Endothelial cell of umbilical vein (primary cell): Measurements from ENCODE around the gene CD248. TPM values are rescaled to one million over a fixed set of nuclear protein-coding genes. Genes with fewer than 3 reads are reported as not detected.

Source experiments
- BruUV-seq: library from RNA; stranded (reverse); fragments of 400-500 nt; replicated peaks from 2 replicates; lab custom pipeline; 2021; lab: Mats Ljungman, UMichigan
- CTCF ChIA-PET: fragments of 300-600, 350-600 bp; sonication (Branson Sonifier 250); formaldehyde crosslinking; loops from one replicate; lab custom pipeline; 2021; ENCODE audit warnings: antibody characterized with exemption, inconsistent platforms; lab: Charles Lee
- POLR2A ChIA-PET: fragments of 300-600, 350-600 bp; sonication (Branson Sonifier 250); formaldehyde crosslinking; loops from one replicate; lab custom pipeline; 2021; ENCODE audit warnings: antibody characterized with exemption, inconsistent platforms; lab: Charles Lee
- DNase-seq: peaks from one replicate; pipeline ENCODE4 v3.0.0-alpha.2; 2011; ENCODE audit warnings: low read depth, low spot score
- FAIRE-seq: peaks from 2 replicates; lab custom pipeline; 2011; peaks lifted over from hg19 to GRCh38; lab: Jason Lieb, UNC
- H2AFZ ChIP-seq: 2 replicates; pipeline ENCODE4 v1.6.0; 2012; ENCODE audit warnings: low read depth, low read length, control low read depth, inconsistent platforms
- H3K27ac ChIP-seq: 2 replicates; pipeline ENCODE4 v1.5.1; 2011; ENCODE audit warnings: low read depth, mild to moderate bottlenecking, control low read depth, low read length, moderate library complexity; ENCODE audit not compliant: insufficient read depth
- H3K27me3 ChIP-seq, 2 experiments: 2 replicates each; pipeline versions ENCODE4 v1.6.0 to v1.6.1; 2011; ENCODE audit warnings: low read length in 2 of 2, mixed read lengths in 1 of 2; ENCODE audit not compliant: control insufficient read depth in 2 of 2, insufficient read depth in 2 of 2
- H3K36me3 ChIP-seq, 2 experiments: 2 replicates in 1 of 2; 3 replicates in 1 of 2; pipeline ENCODE4 v1.5.1; 2011; ENCODE audit warnings: low read length in 2 of 2, mild to moderate bottlenecking in 1 of 2, moderate library complexity in 1 of 2; ENCODE audit not compliant: control insufficient read depth in 2 of 2, insufficient read depth in 2 of 2; ENCODE audit errors: extremely low read depth in 1 of 2
- H3K4me1 ChIP-seq: 3 replicates; pipeline ENCODE4 v1.5.1; 2011; ENCODE audit warnings: mild to moderate bottlenecking, low read length; ENCODE audit not compliant: control insufficient read depth, insufficient read depth; ENCODE audit errors: extremely low read depth
- H3K4me2 ChIP-seq: 2 replicates; pipeline ENCODE4 v1.6.1; 2011; ENCODE audit warnings: low read length, control low read depth, mixed read lengths; ENCODE audit not compliant: insufficient read depth
- H3K4me3 ChIP-seq, 3 experiments: fragments of 200-600 bp in 1 of 3; sonication (generic), shearing (Covaris generic) in 1 of 3; replicated peaks in 1 of 3; 2 replicates each; pipeline ENCODE4 v1.5.1; 2011 to 2016; ENCODE audit warnings: control low read depth in 3 of 3, low read length in 3 of 3, mild to moderate bottlenecking in 2 of 3, inconsistent platforms in 1 of 3, low read depth in 1 of 3, moderate library complexity in 1 of 3; ENCODE audit not compliant: insufficient read depth in 1 of 3
- H3K79me2 ChIP-seq: 2 replicates; pipeline ENCODE4 v1.6.0; 2012; ENCODE audit warnings: low read length, inconsistent platforms; ENCODE audit not compliant: control insufficient read depth, insufficient read depth
- H3K9ac ChIP-seq: replicated peaks from 2 replicates; pipeline ENCODE3; 2011; ENCODE audit warnings: low read length, control low read depth; ENCODE audit not compliant: insufficient read depth; ENCODE audit errors: extremely low read depth
- H3K9me1 ChIP-seq: replicated peaks from 3 replicates; pipeline ENCODE4 v1.6.0; 2011; ENCODE audit warnings: mild to moderate bottlenecking, low read length; ENCODE audit not compliant: control insufficient read depth, insufficient read depth; ENCODE audit errors: extremely low read depth
- H3K9me3 ChIP-seq: replicated peaks from 2 replicates; pipeline ENCODE4 v1.5.1; 2012; ENCODE audit warnings: low read length, inconsistent platforms; ENCODE audit not compliant: control insufficient read depth, insufficient read depth
- H4K20me1 ChIP-seq: replicated peaks from 2 replicates; pipeline ENCODE3; 2011; ENCODE audit warnings: mild to moderate bottlenecking, low read length; ENCODE audit not compliant: control insufficient read depth, insufficient read depth; ENCODE audit errors: extremely low read depth
- CTCF ChIP-seq, 2 donors: IDR thresholded peaks; 1 replicate in 1 of 2; 2 replicates in 1 of 2; pipeline ENCODE4 v1.5.1; 2011; ENCODE audit warnings: low read length in 2 of 2, mild to moderate bottlenecking in 2 of 2, moderate library complexity in 2 of 2, control low read depth in 1 of 2, inconsistent platforms in 1 of 2, low read depth in 1 of 2; ENCODE audit not compliant: insufficient read depth in 1 of 2; ENCODE audit errors: extremely low read depth in 1 of 2
- EZH2 ChIP-seq: IDR thresholded peaks from 2 replicates; pipeline ENCODE4 v1.6.1; 2012; ENCODE audit warnings: borderline replicate concordance, low read depth, mild to moderate bottlenecking, moderate library complexity, low read length, inconsistent platforms; ENCODE audit not compliant: severe bottlenecking
- FOS ChIP-seq: IDR thresholded peaks from 2 replicates; pipeline ENCODE4 v1.6.1; 2011; ENCODE audit warnings: mild to moderate bottlenecking, low read length, moderate library complexity, borderline replicate concordance; ENCODE audit not compliant: insufficient read depth
- GATA2 ChIP-seq: IDR thresholded peaks from 2 replicates; pipeline ENCODE4 v1.7.0; 2011; ENCODE audit warnings: low read depth, mild to moderate bottlenecking, moderate library complexity, mixed read lengths, low read length; ENCODE audit not compliant: insufficient read length, insufficient read depth
- JUN ChIP-seq: IDR thresholded peaks from 2 replicates; pipeline ENCODE4 v1.6.1; 2011; ENCODE audit warnings: borderline replicate concordance, low read depth; ENCODE audit not compliant: insufficient read length, insufficient read depth
- MYC ChIP-seq: IDR thresholded peaks from one replicate; pipeline ENCODE4 v1.6.1; 2011; ENCODE audit warnings: mild to moderate bottlenecking, low read depth, low read length
- POLR2A ChIP-seq: IDR thresholded peaks from 2 replicates; pipeline ENCODE4 v1.6.1; 2012; ENCODE audit warnings: low read depth, mild to moderate bottlenecking, control low read depth, low read length
- POLR2AphosphoS5 ChIP-seq: IDR thresholded peaks from 2 replicates; pipeline ENCODE4 v1.6.1; 2012; ENCODE audit warnings: low read depth, mild to moderate bottlenecking, control low read depth, low read length, moderate library complexity; ENCODE audit not compliant: insufficient read depth
- dilution Hi-C: fragments of 300-500 bp; cut with MboI; formaldehyde crosslinking; loops from one replicate; pipeline ENCODE4 v1.15.0; 2019; ENCODE audit warnings: low sequenced_read_pairs; ENCODE audit not compliant: extremely low pct_ligation_motif_present
- intact Hi-C: fragments of 100-400 bp; cut with micrococcal nuclease; formaldehyde crosslinking; loops from one replicate; pipeline ENCODE4 v1.10.0; 2022
- polyA plus RNA-seq, 4 experiments: library from polyadenylated mRNA; depleted of rRNA in 3 of 4; stranded (reverse) in 3 of 4; unstranded in 1 of 4; fragments of >200 nt; gene quantifications; 2 replicates each; pipeline versions ENCODE4 v1.2.1 to v1.2.3, GENCODE V29; 2011 to 2012; ENCODE audit warnings: missing spikeins in 1 of 4
- total RNA-seq: library from RNA; stranded (reverse); gene quantifications from 2 replicates; pipeline ENCODE4 v1.2.3, GENCODE V29; 2021
- TF ChIP-seq, protein P1 (sequence below): IDR thresholded peaks from 2 replicates; pipeline ENCODE4 v1.6.1; 2011; ENCODE audit not compliant: insufficient read depth, insufficient read length

Gene CD248
- total and polyA plus RNA-seq, 2 donors (not counting 3 experiments of a cell fraction or from before 2014, with no cell fraction given), result 0.10 TPM; not detected in 1

DNA sequence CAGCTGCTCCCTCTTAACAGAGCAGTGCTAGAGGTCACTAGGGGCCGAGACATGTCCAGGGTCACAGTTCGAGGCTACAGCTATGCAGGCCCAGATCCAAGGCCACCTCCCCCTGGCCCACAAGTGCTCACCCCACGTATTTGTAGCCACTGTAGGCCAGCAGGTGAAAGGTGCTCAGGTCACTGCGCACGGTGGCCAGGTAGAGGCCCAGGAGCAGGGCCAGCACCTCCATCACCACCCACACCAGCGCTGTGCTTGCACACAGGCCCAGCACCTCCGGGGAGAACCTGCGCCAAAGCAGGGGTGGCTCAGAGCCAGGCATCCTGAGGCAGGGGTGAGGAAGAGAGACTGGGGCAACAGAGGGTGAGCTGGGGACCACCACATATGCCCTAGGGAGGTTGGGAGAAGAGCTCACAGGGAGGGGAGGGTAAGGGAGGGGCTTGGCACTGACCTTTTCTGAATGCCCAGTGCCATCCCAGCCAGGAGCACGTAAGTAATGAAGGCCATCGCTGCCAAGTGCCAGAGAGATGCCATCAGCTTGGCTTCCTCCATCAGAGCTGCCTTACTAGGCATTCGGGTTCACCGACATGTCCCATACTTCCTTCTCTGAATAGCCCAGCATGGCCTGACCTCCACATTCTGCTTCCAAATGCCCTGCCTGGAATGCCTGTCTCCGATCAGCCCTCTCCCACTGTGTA lies 31.4 kb downstream of the CD248 start:
- POLR2A ChIA-PET, result no interaction called here
- no TSS peak for BruUV-seq
- H3K27me3 ChIP-seq, result no peaks in the 10 kb centered on the region
- no peak for TF ChIP-seq POLR2A
- TF ChIP-seq FOS, result no peak
- TF ChIP-seq, protein P1, sequence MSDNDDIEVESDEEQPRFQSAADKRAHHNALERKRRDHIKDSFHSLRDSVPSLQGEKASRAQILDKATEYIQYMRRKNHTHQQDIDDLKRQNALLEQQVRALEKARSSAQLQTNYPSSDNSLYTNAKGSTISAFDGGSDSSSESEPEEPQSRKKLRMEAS, result no peak
- no peak for TF ChIP-seq POLR2AphosphoS5
- no peak for TF ChIP-seq JUN
- TF ChIP-seq CTCF (IDR thresholded peaks at IDR 0.05; ENCODE audit: extremely low read depth in 1 of 2, insufficient read depth in 1 of 2, low read depth in 1 of 2, low read length in 2 of 2), result no peak
- no peak for TF ChIP-seq EZH2
- TF ChIP-seq GATA2, result no peak
- TF ChIP-seq MYC, result no peak
- H3K4me2 ChIP-seq, result no peak overlapping the region
- H3K9me3 ChIP-seq, result no peaks in the 10 kb centered on the region
- no peak overlapping the region for H3K4me3 ChIP-seq
- H3K9me1 ChIP-seq, result no peaks in the 10 kb centered on the region
- CTCF ChIA-PET, result interaction anchor here (1.3 to 2.1 kb wide), 3 partner anchors 27 to 63 kb away, joined by 3 to 10 read pairs (median 6); partner anchors contain the start of gene RIN1
- peaks cover 0 to 7% of the 10 kb centered on the region in 2 experiments for H3K36me3 ChIP-seq
- H2AFZ ChIP-seq, result no peak overlapping the region
- no peak overlapping the region for H3K9ac ChIP-seq
- intact Hi-C loops (no loop called here), dilution Hi-C loops (no loop called here)
- no peak overlapping the region for H3K27ac ChIP-seq
- peaks cover 13% of the 10 kb centered on the region for H3K4me1 ChIP-seq
- no peaks in the 10 kb centered on the region for H4K20me1 ChIP-seq
- DNase-seq (no peak), FAIRE-seq (no peak)
- peaks cover 12% of the 10 kb centered on the region for H3K79me2 ChIP-seq
